Measurements from ENCODE around the gene IFT57. TPM values are rescaled to one million over a fixed set of nuclear protein-coding genes. Genes with fewer than 3 reads are reported as not detected.

IFT57 gene
- total and polyA plus RNA-seq, 7 donors, result 34.4 to 55.0 (median 42.5) TPM

DNA sequence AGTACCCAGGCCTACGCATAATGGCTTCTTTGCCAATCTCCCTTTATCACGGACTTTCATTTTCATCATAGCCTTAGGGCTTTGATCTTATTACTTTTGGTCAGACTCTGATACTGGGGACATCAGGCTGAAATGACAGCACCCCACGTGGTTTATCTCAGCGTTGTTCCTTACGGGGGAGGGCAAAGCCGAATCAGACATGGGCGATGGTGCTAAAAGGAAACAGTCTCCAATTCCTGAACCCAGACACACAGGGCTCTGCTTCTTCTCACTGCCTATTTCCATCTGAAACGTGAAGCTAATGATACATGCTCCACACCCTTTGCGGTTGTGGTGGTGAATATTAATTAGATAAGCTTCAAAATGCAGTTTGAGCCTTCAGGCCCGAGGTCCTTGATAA, 72.0 kb downstream of the IFT57 start:
- Histone ChIP-seq H3K4me1 (no peaks in the 10 kb centered on the region), H3K36me3 (no peaks in the 10 kb centered on the region), H3K9me3 (no peaks in the 10 kb centered on the region), H3K27ac (no peak overlapping the region), H3K4me3 (no peak overlapping the region), H3K27me3 (no peaks in the 10 kb centered on the region)
- intact Hi-C loops (cut with DNase I), result no loop called here
- no peak for DNase-seq
- TF ChIP-seq, protein P1, sequence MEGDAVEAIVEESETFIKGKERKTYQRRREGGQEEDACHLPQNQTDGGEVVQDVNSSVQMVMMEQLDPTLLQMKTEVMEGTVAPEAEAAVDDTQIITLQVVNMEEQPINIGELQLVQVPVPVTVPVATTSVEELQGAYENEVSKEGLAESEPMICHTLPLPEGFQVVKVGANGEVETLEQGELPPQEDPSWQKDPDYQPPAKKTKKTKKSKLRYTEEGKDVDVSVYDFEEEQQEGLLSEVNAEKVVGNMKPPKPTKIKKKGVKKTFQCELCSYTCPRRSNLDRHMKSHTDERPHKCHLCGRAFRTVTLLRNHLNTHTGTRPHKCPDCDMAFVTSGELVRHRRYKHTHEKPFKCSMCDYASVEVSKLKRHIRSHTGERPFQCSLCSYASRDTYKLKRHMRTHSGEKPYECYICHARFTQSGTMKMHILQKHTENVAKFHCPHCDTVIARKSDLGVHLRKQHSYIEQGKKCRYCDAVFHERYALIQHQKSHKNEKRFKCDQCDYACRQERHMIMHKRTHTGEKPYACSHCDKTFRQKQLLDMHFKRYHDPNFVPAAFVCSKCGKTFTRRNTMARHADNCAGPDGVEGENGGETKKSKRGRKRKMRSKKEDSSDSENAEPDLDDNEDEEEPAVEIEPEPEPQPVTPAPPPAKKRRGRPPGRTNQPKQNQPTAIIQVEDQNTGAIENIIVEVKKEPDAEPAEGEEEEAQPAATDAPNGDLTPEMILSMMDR (IDR thresholded peaks at IDR 0.05), result no peak
- TF ChIP-seq POLR2AphosphoS5 (IDR thresholded peaks at IDR 0.05), result no peak
- no peak for TF ChIP-seq POLR2A (IDR thresholded peaks at IDR 0.05)
- TF ChIP-seq EP300 (IDR thresholded peaks at IDR 0.05), result no peak
- 90% methylated on average over 10 of the region's 10 CpGs for WGBS, 2 donors

DNA sequence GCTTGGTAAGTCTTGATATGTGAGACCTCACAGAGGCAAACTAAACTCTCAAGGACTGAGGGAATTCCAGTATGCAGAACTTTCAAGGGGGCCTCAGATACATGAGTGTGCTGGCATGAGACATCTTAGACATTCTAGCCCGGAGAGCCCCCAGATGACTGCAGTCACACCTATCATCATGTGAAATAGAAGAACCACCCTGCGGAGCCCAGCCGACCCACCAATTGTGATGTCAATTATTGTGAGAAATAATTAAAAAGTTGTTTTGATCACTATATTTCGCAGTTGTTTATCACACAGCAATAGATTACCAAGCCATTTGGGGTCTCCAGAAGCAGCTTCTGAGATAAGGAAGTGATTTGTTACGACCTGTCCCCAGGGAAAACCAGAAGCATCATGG, 76.1 kb downstream of the IFT57 start:
- 96 to 98% methylated on average over 5 of the region's 5 CpGs for WGBS, 2 donors
- DNase-seq, result no peak
- no peak overlapping the region for H3K4me3 ChIP-seq
- no peak for TF ChIP-seq POLR2A (IDR thresholded peaks at IDR 0.05)
- no peak for TF ChIP-seq EP300 (IDR thresholded peaks at IDR 0.05)
- TF ChIP-seq, protein P1 (IDR thresholded peaks at IDR 0.05), result no peak
- TF ChIP-seq POLR2AphosphoS5 (IDR thresholded peaks at IDR 0.05), result no peak
- no peaks in the 10 kb centered on the region for H3K4me1 ChIP-seq
- intact Hi-C loops (cut with DNase I), result no loop called here
- H3K27ac ChIP-seq, result no peak overlapping the region
- H3K36me3 ChIP-seq, result no peaks in the 10 kb centered on the region
- no peaks in the 10 kb centered on the region for H3K9me3 ChIP-seq
- no peaks in the 10 kb centered on the region for H3K27me3 ChIP-seq

DNA sequence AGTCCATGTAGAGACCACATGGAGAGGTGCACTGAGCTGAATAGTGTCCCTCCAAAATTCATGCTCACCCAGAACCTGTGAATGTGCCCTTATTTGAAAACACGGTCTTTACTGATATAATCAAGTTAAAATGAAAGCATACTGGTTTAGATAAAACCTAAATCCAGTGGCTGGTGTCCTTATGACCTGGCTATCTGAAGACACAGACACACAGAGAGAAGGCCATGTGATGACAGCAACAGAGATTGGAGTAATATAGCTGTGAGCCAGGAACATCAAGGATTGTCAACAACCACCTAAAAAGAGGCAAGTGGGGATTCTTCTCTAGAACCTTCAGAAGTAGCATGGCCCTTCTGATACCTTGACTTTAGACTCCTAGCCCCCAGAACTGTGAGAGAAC, 76.6 kb downstream of the IFT57 start:
- intact Hi-C loops (cut with DNase I), result no loop called here
- no peak overlapping the region for H3K4me3 ChIP-seq
- H3K27me3 ChIP-seq, result no peaks in the 10 kb centered on the region
- no peaks in the 10 kb centered on the region for H3K4me1 ChIP-seq
- WGBS, 2 donors, result 90 to 95% methylated on average over 1 of the region's 1 CpG
- no peaks in the 10 kb centered on the region for H3K36me3 ChIP-seq
- DNase-seq, result no peak
- no peak for TF ChIP-seq POLR2A (IDR thresholded peaks at IDR 0.05)
- TF ChIP-seq, protein P1 (IDR thresholded peaks at IDR 0.05), result no peak
- TF ChIP-seq POLR2AphosphoS5 (IDR thresholded peaks at IDR 0.05), result no peak
- no peak for TF ChIP-seq EP300 (IDR thresholded peaks at IDR 0.05)
- H3K27ac ChIP-seq, result no peak overlapping the region
- H3K9me3 ChIP-seq, result no peaks in the 10 kb centered on the region

DNA sequence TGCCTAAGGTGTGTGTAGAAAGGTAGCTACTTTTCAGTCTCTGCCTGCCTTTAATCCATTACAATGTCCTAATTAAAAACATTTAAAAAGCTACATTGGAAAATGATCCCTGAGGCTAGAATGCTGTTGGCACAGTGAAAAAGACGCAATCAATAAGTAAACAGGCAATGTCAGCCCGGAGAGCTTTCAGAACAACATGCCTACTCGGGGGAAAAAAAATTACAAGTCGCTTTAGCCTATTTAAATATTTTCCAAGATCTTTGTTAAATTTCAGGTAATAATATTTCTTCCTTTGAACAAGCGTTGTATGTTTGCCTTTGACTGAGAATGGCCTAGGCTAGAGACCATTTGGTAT, 84.8 kb downstream of the IFT57 start:
- TF ChIP-seq EP300 (IDR thresholded peaks at IDR 0.05) (no peak), POLR2AphosphoS5 (IDR thresholded peaks at IDR 0.05) (no peak), POLR2A (IDR thresholded peaks at IDR 0.05) (no peak)
- TF ChIP-seq, protein P1 (IDR thresholded peaks at IDR 0.05), result no peak
- WGBS, 2 donors, result 27 to 72% methylated on average over 5 of the region's 5 CpGs
- Histone ChIP-seq H3K27ac (no peak overlapping the region), H3K27me3 (no peaks in the 10 kb centered on the region), H3K4me1 (peaks cover 0 to 6% (median 3%) of the 10 kb centered on the region in 4 donors), H3K36me3 (no peaks in the 10 kb centered on the region), H3K9me3 (no peaks in the 10 kb centered on the region), H3K4me3 (no peak overlapping the region)
- DNase-seq, result no peak
- intact Hi-C loops (cut with DNase I), result no loop called here
